Measurements from ENCODE around the gene TFB1M. TPM values are rescaled to one million over a fixed set of nuclear protein-coding genes. Genes with fewer than 3 reads are reported as not detected.
"Not testable (repeated sequence)": the region's sequence is repeated elsewhere in the genome, so short reads cannot be mapped to it uniquely, and the experiment has no call there.

Gene TFB1M
- total RNA-seq, 1 donor from 2014 or later = 7.6 TPM

- Histone ChIP-seq H3K27me3 (no peaks in the 10 kb centered on the region), H3K4me1 (peaks cover 34% of the 10 kb centered on the region), H3K36me3 (no peaks in the 10 kb centered on the region), H3K9me3 (no peaks in the 10 kb centered on the region), H3K27ac (no peak overlapping the region), H3K4me3 (no peak overlapping the region)
- intact Hi-C loops (cut with DNase I) = no loop called here
- DNase-seq (ENCODE audit: extremely low spot score in 2 of 2) = no peak
- TF ChIP-seq POLR2AphosphoS5 (IDR thresholded peaks at IDR 0.05; ENCODE audit: insufficient read depth in 1 of 2, low read depth in 1 of 2) (no peak), POLR2A (IDR thresholded peaks at IDR 0.05) (no peak)
- TF ChIP-seq, protein P1, sequence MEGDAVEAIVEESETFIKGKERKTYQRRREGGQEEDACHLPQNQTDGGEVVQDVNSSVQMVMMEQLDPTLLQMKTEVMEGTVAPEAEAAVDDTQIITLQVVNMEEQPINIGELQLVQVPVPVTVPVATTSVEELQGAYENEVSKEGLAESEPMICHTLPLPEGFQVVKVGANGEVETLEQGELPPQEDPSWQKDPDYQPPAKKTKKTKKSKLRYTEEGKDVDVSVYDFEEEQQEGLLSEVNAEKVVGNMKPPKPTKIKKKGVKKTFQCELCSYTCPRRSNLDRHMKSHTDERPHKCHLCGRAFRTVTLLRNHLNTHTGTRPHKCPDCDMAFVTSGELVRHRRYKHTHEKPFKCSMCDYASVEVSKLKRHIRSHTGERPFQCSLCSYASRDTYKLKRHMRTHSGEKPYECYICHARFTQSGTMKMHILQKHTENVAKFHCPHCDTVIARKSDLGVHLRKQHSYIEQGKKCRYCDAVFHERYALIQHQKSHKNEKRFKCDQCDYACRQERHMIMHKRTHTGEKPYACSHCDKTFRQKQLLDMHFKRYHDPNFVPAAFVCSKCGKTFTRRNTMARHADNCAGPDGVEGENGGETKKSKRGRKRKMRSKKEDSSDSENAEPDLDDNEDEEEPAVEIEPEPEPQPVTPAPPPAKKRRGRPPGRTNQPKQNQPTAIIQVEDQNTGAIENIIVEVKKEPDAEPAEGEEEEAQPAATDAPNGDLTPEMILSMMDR (IDR thresholded peaks at IDR 0.05) = no peak
These were observed 44.5 kb downstream of the TFB1M start for GRCh38 chr6:155269765-155270164.

DNA sequence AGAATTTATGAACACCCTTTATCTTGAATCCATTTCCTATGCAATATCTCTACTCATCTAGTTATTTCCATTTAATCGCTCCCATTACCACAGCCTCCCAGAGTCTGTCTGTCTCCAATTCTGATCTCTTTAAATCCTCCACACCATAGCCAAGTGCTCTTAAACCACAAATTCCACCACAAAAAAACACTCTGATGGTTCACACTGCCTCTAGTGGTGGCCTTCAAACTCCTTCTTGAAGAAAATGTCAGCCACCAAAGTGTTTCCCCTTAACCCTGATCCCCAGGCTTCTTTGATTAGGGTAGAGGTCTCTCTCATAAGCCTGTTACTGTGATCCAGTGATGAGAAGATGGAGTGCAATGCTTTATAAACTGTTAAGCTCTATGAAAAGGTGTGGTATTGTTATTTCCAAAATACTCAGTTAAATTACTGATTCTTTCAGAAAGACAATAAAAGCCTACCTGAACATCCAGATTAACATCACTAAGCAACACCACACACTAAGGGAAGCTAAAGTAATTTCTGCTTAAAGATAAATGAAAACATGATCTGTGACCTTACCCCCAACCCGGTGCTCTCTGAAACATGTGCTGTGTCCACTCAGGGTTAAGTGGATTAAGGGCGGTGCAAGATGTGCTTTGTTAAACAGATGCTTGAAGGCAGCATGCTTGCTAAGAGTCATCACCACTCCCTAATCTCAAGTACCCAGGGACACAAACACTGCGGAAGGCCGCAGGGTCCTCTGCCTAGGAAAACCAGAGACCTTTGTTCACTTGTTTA, 46.0 kb downstream of the TFB1M start:
- DNase-seq (ENCODE audit: extremely low spot score in 2 of 2); H3K36me3 ChIP-seq; H3K4me3 ChIP-seq; H3K27ac ChIP-seq; H3K27me3 ChIP-seq; H3K9me3 ChIP-seq; intact Hi-C loops (cut with DNase I): not testable (repeated sequence)
- H3K4me1 ChIP-seq = peaks cover 29% of the 10 kb centered on the region

DNA sequence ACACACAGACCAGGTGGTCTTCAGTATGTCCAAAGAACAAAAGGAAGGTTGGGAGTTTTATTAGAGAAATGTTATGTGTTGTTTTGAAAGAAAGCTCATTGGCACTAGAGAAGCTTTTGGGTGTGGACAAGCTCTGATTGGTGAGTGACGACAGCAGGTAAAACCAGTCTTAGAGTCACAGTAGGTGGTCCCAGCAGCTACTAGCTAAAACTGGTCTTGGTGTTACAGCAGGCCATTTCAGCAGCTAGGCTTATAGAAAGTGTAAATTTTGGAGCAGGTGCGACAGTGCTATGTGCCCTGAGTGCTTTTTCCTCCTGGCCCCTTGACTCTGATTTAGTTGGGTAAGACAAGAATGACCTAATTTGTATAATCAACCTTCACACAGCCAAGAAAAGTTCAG, 46.9 kb downstream of the TFB1M start:
- peak in 1 of 2 donors; percentile 29 for TF ChIP-seq POLR2AphosphoS5 (IDR thresholded peaks at IDR 0.05; ENCODE audit: insufficient read depth in 1 of 2, low read depth in 1 of 2)
- TF ChIP-seq, protein P1 (IDR thresholded peaks at IDR 0.05) = no peak
- Histone ChIP-seq H3K36me3 (no peaks in the 10 kb centered on the region), H3K4me1 (peaks cover 20% of the 10 kb centered on the region), H3K9me3 (no peaks in the 10 kb centered on the region), H3K4me3 (no peak overlapping the region), H3K27ac (no peak overlapping the region), H3K27me3 (no peaks in the 10 kb centered on the region)
- intact Hi-C loops (cut with DNase I) = no loop called here
- DNase-seq (ENCODE audit: extremely low spot score in 2 of 2) = no peak

DNA sequence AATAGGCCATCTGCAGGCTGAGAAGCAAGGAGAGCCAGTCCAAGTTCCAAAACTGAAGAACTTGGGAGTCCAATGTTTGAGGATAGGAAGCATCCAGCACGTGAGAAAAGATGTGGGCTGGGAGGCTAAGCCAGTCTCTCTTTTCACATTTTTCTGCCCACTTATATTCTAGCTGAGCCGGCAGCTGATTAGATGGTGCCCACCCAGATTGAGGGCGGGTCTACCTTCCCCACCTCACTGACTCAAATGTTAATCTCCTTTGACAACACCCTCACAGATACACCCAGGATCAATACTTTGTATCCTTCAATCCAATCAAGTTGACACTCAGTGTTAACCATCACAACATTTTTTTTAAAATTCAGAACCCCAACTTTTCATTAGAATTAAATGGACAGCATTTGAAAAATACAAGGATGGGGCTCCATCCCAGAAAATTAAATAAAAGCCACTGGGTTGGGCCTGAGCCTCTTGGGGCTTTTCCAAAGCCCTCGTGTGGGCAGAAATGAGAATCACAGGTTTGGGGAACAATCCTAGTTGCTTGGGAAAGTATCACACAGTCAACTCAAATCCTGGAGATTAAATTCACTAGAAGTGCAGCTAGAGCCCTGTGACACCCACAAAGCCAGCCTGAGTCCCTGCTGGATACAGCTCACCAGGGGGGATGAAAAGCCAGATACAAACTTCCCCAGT, 48.3 kb downstream of the TFB1M start:
- H3K27ac ChIP-seq = no peak overlapping the region
- H3K9me3 ChIP-seq = no peaks in the 10 kb centered on the region
- no peak overlapping the region for H3K4me3 ChIP-seq
- H3K4me1 ChIP-seq = peaks cover 12% of the 10 kb centered on the region
- no peak for DNase-seq (ENCODE audit: extremely low spot score in 2 of 2)
- H3K27me3 ChIP-seq = no peaks in the 10 kb centered on the region
- H3K36me3 ChIP-seq = no peaks in the 10 kb centered on the region
- intact Hi-C loops (cut with DNase I) = no loop called here
- no peak for TF ChIP-seq POLR2AphosphoS5 (IDR thresholded peaks at IDR 0.05; ENCODE audit: insufficient read depth in 1 of 2, low read depth in 1 of 2)
- no peak for TF ChIP-seq POLR2A (IDR thresholded peaks at IDR 0.05)
- TF ChIP-seq, protein P1 (IDR thresholded peaks at IDR 0.05) = no peak

- Histone ChIP-seq H3K27ac (peak overlapping the region; percentile 15), H3K9me3 (no peaks in the 10 kb centered on the region), H3K4me3 (no peak overlapping the region), H3K27me3 (no peaks in the 10 kb centered on the region), H3K36me3 (peaks cover 0 to 3% of the 10 kb centered on the region in 2 donors), H3K4me1 (peaks cover 12% of the 10 kb centered on the region)
- DNase-seq (ENCODE audit: extremely low spot score in 2 of 2) = no peak
- TF ChIP-seq POLR2AphosphoS5 (IDR thresholded peaks at IDR 0.05; ENCODE audit: insufficient read depth in 1 of 2, low read depth in 1 of 2) = no peak
- TF ChIP-seq, protein P1 (IDR thresholded peaks at IDR 0.05) = no peak
- TF ChIP-seq POLR2A (IDR thresholded peaks at IDR 0.05) = no peak
- intact Hi-C loops (cut with DNase I) = no loop called here
These were observed 49.5 kb downstream of the TFB1M start for GRCh38 chr6:155264693-155265320.

All from vagina (tissue), 2 donors.